Peyer's patch (tissue), 4 donors: ENCODE data around the gene DEF6. TPM values are rescaled to one million over a fixed set of nuclear protein-coding genes. Genes with fewer than 3 reads are reported as not detected.

Source experiments
- DNase-seq, 3 donors: peaks; one replicate each; pipeline ENCODE4 v3.0.0-alpha.2; 2017 to 2019
- H3K27ac ChIP-seq, 4 donors: fragments of 200-600 bp; sonication (generic); one replicate each; pipeline ENCODE4 v1.5.1; 2016 to 2019
- H3K27me3 ChIP-seq, 2 donors: fragments of 200-600 bp; sonication (generic); one replicate each; pipeline ENCODE4 v1.5.1; 2019
- H3K36me3 ChIP-seq, 3 donors: fragments of 200-600 bp; sonication (generic); one replicate each; pipeline ENCODE4 v1.5.1; 2016 to 2019
- H3K4me1 ChIP-seq, 4 donors: fragments of 200-600 bp; sonication (generic); one replicate each; pipeline ENCODE4 v1.5.1; 2016 to 2019
- H3K4me3 ChIP-seq, 4 donors: fragments of 200-600 bp; sonication (generic); 1 replicate in 3 of 4; 2 replicates in 1 of 4; pipeline ENCODE4 v1.5.1; 2016 to 2019; ENCODE audit warnings: mild to moderate bottlenecking in 1 of 4
- H3K9me3 ChIP-seq, 4 donors: fragments of 200-600 bp; sonication (generic); one replicate each; pipeline ENCODE4 v1.5.1; 2016 to 2019; ENCODE audit warnings: mild to moderate bottlenecking in 1 of 4
- POLR2A ChIP-seq, 2 donors: fragments of 450-650 bp; IDR thresholded peaks; one replicate each; pipeline ENCODE4 v1.5.1; 2017; ENCODE audit warnings: antibody characterized with exemption in 2 of 2, mild to moderate bottlenecking in 2 of 2, moderate library complexity in 2 of 2
- total RNA-seq, 4 donors: library from RNA; depleted of rRNA; stranded (reverse); fragments of >200 nt; gene quantifications; one replicate each; pipeline ENCODE4 v1.1.0, GENCODE V29; 2016
- TF ChIP-seq, protein P1 (sequence below), 6 experiments: fragments of 450-650 bp in 4 of 6; fragments of 200-600 bp in 2 of 6; sonication (generic) in 1 of 6; IDR thresholded peaks; one replicate each; pipeline ENCODE4 v1.5.1; 2017 to 2019; ENCODE audit warnings: antibody characterized with exemption in 6 of 6, mild to moderate bottlenecking in 3 of 6, moderate library complexity in 1 of 6

Gene DEF6
- total RNA-seq, 4 donors from 2014 or later: 11.0 to 85.8 (median 21.5) TPM

GRCh38 chr6:35292494-35292893 is 5.1 kb upstream of the DEF6 start:
- Histone ChIP-seq H3K27me3 (no peaks in the 10 kb centered on the region), H3K4me3 (no peak overlapping the region), H3K9me3 (no peaks in the 10 kb centered on the region), H3K4me1 (peaks cover 0 to 8% (median 1%) of the 10 kb centered on the region in 4 donors), H3K36me3 (peaks cover 0 to 74% (median 0%) of the 10 kb centered on the region in 3 donors), H3K27ac (no peak overlapping the region)
- DNase-seq: no peak
- no peak for TF ChIP-seq POLR2A (IDR thresholded peaks at IDR 0.05)
- TF ChIP-seq, protein P1, sequence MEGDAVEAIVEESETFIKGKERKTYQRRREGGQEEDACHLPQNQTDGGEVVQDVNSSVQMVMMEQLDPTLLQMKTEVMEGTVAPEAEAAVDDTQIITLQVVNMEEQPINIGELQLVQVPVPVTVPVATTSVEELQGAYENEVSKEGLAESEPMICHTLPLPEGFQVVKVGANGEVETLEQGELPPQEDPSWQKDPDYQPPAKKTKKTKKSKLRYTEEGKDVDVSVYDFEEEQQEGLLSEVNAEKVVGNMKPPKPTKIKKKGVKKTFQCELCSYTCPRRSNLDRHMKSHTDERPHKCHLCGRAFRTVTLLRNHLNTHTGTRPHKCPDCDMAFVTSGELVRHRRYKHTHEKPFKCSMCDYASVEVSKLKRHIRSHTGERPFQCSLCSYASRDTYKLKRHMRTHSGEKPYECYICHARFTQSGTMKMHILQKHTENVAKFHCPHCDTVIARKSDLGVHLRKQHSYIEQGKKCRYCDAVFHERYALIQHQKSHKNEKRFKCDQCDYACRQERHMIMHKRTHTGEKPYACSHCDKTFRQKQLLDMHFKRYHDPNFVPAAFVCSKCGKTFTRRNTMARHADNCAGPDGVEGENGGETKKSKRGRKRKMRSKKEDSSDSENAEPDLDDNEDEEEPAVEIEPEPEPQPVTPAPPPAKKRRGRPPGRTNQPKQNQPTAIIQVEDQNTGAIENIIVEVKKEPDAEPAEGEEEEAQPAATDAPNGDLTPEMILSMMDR (IDR thresholded peaks at IDR 0.05): no peak

- H3K4me3 ChIP-seq: no peak overlapping the region
- H3K4me1 ChIP-seq: peaks cover 0 to 18% (median 2%) of the 10 kb centered on the region in 4 donors
- peaks cover 0 to 62% (median 0%) of the 10 kb centered on the region in 3 donors for H3K36me3 ChIP-seq
- no peaks in the 10 kb centered on the region for H3K9me3 ChIP-seq
- H3K27me3 ChIP-seq: no peaks in the 10 kb centered on the region
- DNase-seq: no peak
- no peak overlapping the region for H3K27ac ChIP-seq
- TF ChIP-seq POLR2A (IDR thresholded peaks at IDR 0.05): no peak
- TF ChIP-seq, protein P1 (IDR thresholded peaks at IDR 0.05): no peak
Measured at GRCh38 chr6:35293681-35294080, 3.9 kb upstream of the DEF6 start.

DNA sequence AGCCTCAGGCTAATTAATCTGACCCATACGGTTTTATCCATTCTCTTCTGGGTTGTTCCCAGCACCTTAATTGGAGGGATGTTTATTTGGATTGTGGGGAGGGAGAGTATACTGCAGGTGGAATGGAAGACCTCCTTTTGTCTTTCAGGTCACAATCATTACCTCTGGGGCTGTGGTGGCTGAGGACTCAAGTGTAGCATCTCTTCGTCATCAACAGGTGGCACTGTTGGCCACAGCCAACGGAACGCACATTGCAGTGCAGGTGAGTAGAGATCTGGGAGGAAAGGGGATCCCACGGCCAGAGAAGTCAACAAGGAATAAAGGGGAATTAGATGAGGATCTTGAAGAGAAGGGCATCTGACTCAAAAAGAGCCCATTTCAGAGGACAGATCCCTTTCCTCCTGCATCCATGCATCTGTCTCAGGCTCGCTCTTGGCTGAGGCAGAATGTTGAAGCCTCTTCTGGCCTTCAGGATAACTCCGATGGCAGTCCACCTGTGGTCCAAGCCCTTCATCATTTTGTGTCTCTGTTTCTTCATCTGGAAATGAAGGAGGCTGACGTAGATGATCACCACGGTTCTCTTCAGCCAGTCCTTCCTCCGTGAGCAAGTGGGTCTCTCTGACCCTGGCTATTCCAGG is 3.2 kb upstream of the DEF6 start:
- Histone ChIP-seq H3K27ac (no peak overlapping the region), H3K4me1 (peaks cover 0 to 19% (median 4%) of the 10 kb centered on the region in 4 donors), H3K36me3 (peaks cover 0 to 57% (median 0%) of the 10 kb centered on the region in 3 donors), H3K27me3 (no peaks in the 10 kb centered on the region), H3K9me3 (no peaks in the 10 kb centered on the region), H3K4me3 (no peak overlapping the region)
- peak in 1 of 3 donors; percentile 73 for DNase-seq
- no peak for TF ChIP-seq POLR2A (IDR thresholded peaks at IDR 0.05)
- TF ChIP-seq, protein P1 (IDR thresholded peaks at IDR 0.05): peak; percentile 36 to 84 (median 78)

DNA sequence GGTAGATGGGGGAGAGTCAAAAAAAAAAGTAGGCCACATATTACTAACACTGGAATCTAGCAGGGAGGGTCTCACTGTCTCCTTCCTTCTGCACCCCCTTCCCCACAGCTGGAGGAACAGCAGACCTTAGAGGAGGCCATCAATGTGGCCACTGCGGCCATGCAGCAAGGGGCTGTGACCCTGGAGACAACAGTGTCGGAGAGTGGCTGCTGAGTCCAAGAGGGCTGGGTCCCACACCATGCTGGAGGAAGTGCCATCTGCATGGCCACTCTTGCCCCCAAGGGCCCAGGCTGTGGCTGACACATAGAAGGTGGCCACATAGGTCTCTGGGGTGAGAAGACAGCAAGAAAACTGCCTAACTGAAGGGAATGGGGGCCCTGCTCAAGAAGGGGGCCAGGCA is 2.6 kb upstream of the DEF6 start:
- Histone ChIP-seq H3K36me3 (peaks cover 0 to 51% (median 0%) of the 10 kb centered on the region in 3 donors), H3K4me3 (no peak overlapping the region), H3K9me3 (no peaks in the 10 kb centered on the region), H3K27ac (no peak overlapping the region), H3K4me1 (peaks cover 0 to 19% (median 4%) of the 10 kb centered on the region in 4 donors), H3K27me3 (no peaks in the 10 kb centered on the region)
- no peak for DNase-seq
- TF ChIP-seq POLR2A (IDR thresholded peaks at IDR 0.05): no peak
- TF ChIP-seq, protein P1 (IDR thresholded peaks at IDR 0.05): no peak

GRCh38 chr6:35295521-35296315 is 1.9 kb upstream of the DEF6 start:
- Histone ChIP-seq H3K4me3 (no peak overlapping the region), H3K27ac (no peak overlapping the region), H3K27me3 (no peaks in the 10 kb centered on the region), H3K9me3 (no peaks in the 10 kb centered on the region), H3K4me1 (peaks cover 0 to 19% (median 8%) of the 10 kb centered on the region in 4 donors), H3K36me3 (peaks cover 0 to 44% (median 0%) of the 10 kb centered on the region in 3 donors)
- DNase-seq: no peak
- no peak for TF ChIP-seq POLR2A (IDR thresholded peaks at IDR 0.05)
- TF ChIP-seq, protein P1 (IDR thresholded peaks at IDR 0.05): no peak
